HCT116 (cell line): ENCODE results near the gene CD34. TPM values are rescaled to one million over a fixed set of nuclear protein-coding genes. Genes with fewer than 3 reads are reported as not detected.

Source experiments
- ATAC-seq: fragments of 200-7000 bp; cut with Tn5 transposase; 2 replicates; pipeline ENCODE4 v1.9.1; 2020; ENCODE audit warnings: mild to moderate bottlenecking, moderate library complexity
- BruUV-seq: library from RNA; stranded (reverse); fragments of 400-500 nt; replicated peaks from 2 replicates; lab custom pipeline; 2021; lab: Mats Ljungman, UMichigan
- CTCF ChIA-PET: fragments of 300-600 bp; sonication (Branson Sonifier 250); formaldehyde crosslinking; loops from one replicate; lab custom pipeline; 2021; ENCODE audit warnings: antibody characterized with exemption; lab: Charles Lee
- POLR2A ChIA-PET: fragments of 300-600, 350-600 bp; sonication (Branson Sonifier 250); formaldehyde crosslinking; loops from one replicate; lab custom pipeline; 2021; ENCODE audit warnings: antibody characterized with exemption; lab: Charles Lee
- RAD21 ChIA-PET, 2 experiments: fragments of 300-600 bp; sonication (Branson Sonifier 250); formaldehyde crosslinking; loops; one replicate each; lab custom pipeline; 2023; ENCODE audit warnings: low total read pairs in 2 of 2; ENCODE audit not compliant: uncharacterized antibody in 2 of 2, unreplicated experiment in 2 of 2, low non-redundant PET in 1 of 2; lab: Charles Lee
- DNase-seq: peaks from one replicate; pipeline ENCODE4 v3.0.0-alpha.2; 2010; ENCODE audit warnings: low read depth, low spot score
- H2AFZ ChIP-seq: fragments of 200-600 bp; shearing (Covaris generic), sonication (generic); 2 replicates; pipeline ENCODE4 v1.6.1; 2017; ENCODE audit warnings: low read depth, mixed run types, mixed read lengths, antibody characterized with exemption, low read length; ENCODE audit not compliant: poor library complexity, severe bottlenecking
- H3K27ac ChIP-seq: 2 replicates; pipeline ENCODE4 v1.5.1; 2012; ENCODE audit warnings: low read depth, low read length
- H3K27me3 ChIP-seq: fragments of 200-600 bp; sonication (generic); 2 replicates; pipeline ENCODE4 v1.6.1; 2016; ENCODE audit warnings: mixed run types, low read length, mixed read lengths; ENCODE audit not compliant: insufficient read depth
- H3K36me3 ChIP-seq, 2 experiments: fragments of 200-500 bp in 1 of 2; fragments of 200-600 bp in 1 of 2; sonication (Bioruptor generic) in 1 of 2; sonication (generic) in 1 of 2; 2 replicates each; pipeline versions ENCODE4 v1.5.1 to v1.6.1; 2014 to 2016; ENCODE audit warnings: low read length in 2 of 2, inconsistent platforms in 1 of 2, mixed read lengths in 1 of 2, mixed run types in 1 of 2; ENCODE audit not compliant: insufficient read depth in 2 of 2, control insufficient read depth in 1 of 2
- H3K4me1 ChIP-seq, 2 experiments: fragments of 200-600 bp in 1 of 2; sonication (generic) in 1 of 2; 2 replicates each; pipeline versions ENCODE4 v1.5.1 to v1.6.1; 2012 to 2017; ENCODE audit warnings: low read length in 2 of 2, inconsistent platforms in 1 of 2, mild to moderate bottlenecking in 1 of 2, mixed read lengths in 1 of 2, mixed run types in 1 of 2, moderate library complexity in 1 of 2; ENCODE audit not compliant: insufficient read depth in 2 of 2, control insufficient read depth in 1 of 2
- H3K4me2 ChIP-seq: fragments of 200-600 bp; sonication (generic); 2 replicates; pipeline ENCODE4 v1.6.1; 2017; ENCODE audit warnings: mixed run types, low read length, mixed read lengths
- H3K4me3 ChIP-seq, 2 experiments: fragments of 200-600 bp in 1 of 2; sonication (generic) in 1 of 2; replicated peaks in 1 of 2; 2 replicates each; pipeline ENCODE4 v1.5.1; 2011 to 2016; ENCODE audit warnings: low read length in 2 of 2, control low read depth in 1 of 2, low read depth in 1 of 2, mild to moderate bottlenecking in 1 of 2, mixed read lengths in 1 of 2, mixed run types in 1 of 2
- H3K79me2 ChIP-seq: fragments of 200-600 bp; sonication (generic); 2 replicates; pipeline ENCODE4 v1.6.1; 2017; ENCODE audit warnings: mild to moderate bottlenecking, mixed run types, low read length, moderate library complexity, mixed read lengths; ENCODE audit not compliant: insufficient read depth
- H3K9ac ChIP-seq: fragments of 200-600 bp; sonication (generic); 2 replicates; pipeline ENCODE4 v1.6.1; 2016; ENCODE audit warnings: low read length, mixed read lengths
- H3K9me2 ChIP-seq: fragments of 200-600 bp; sonication (generic), shearing (Covaris generic); 2 replicates; pipeline ENCODE4 v1.6.1; 2017; ENCODE audit warnings: mixed run types, mild to moderate bottlenecking, moderate library complexity; ENCODE audit not compliant: insufficient read depth
- H3K9me3 ChIP-seq, 2 experiments: fragments of 200-500 bp in 1 of 2; fragments of 200-600 bp in 1 of 2; sonication (Bioruptor generic) in 1 of 2; sonication (generic) in 1 of 2; 2 replicates each; pipeline ENCODE4 v1.6.1; 2014 to 2017; ENCODE audit warnings: low read length in 2 of 2, mixed read lengths in 2 of 2, inconsistent platforms in 1 of 2, low read depth in 1 of 2, mild to moderate bottlenecking in 1 of 2, mixed run types in 1 of 2, moderate library complexity in 1 of 2; ENCODE audit not compliant: control insufficient read depth in 1 of 2, insufficient read depth in 1 of 2
- H4K20me1 ChIP-seq: fragments of 200-600 bp; sonication (generic), shearing (Covaris generic); 2 replicates; pipeline ENCODE4 v1.6.1; 2017; ENCODE audit warnings: mixed run types, mild to moderate bottlenecking, moderate library complexity; ENCODE audit not compliant: insufficient read depth
- CBX3 ChIP-seq: IDR thresholded peaks from 2 replicates; pipeline ENCODE4 v1.6.1; 2012; ENCODE audit warnings: low read depth
- EGR1 ChIP-seq: IDR thresholded peaks from 2 replicates; pipeline ENCODE4 v1.6.1; 2012; ENCODE audit warnings: low read depth
- ELF1 ChIP-seq: IDR thresholded peaks from 2 replicates; pipeline ENCODE4 v1.6.1; 2012; ENCODE audit warnings: low read depth, borderline replicate concordance
- EZH2 ChIP-seq: fragments of 200-600 bp; sonication (generic); IDR thresholded peaks from 2 replicates; pipeline ENCODE4 v1.6.1; 2017; ENCODE audit warnings: antibody characterized with exemption, mixed run types
- FOSL1 ChIP-seq: IDR thresholded peaks from 2 replicates; pipeline ENCODE4 v1.6.1; 2012; ENCODE audit warnings: low read depth
- JUND ChIP-seq: IDR thresholded peaks from 2 replicates; pipeline ENCODE4 v1.6.1; 2012
- POLR2A ChIP-seq: IDR thresholded peaks from 2 replicates; pipeline ENCODE4 v1.7.0; 2011; ENCODE audit warnings: borderline replicate concordance; ENCODE audit not compliant: insufficient read depth, insufficient read length; ENCODE audit errors: extremely low read depth
- POLR2AphosphoS5 ChIP-seq: IDR thresholded peaks from 2 replicates; pipeline ENCODE4 v1.6.1; 2011; ENCODE audit warnings: mild to moderate bottlenecking, low read depth, low read length, moderate library complexity
- SIN3A ChIP-seq: IDR thresholded peaks from 2 replicates; pipeline ENCODE4 v1.6.1; 2012; ENCODE audit warnings: low read depth
- SRF ChIP-seq: IDR thresholded peaks from 2 replicates; pipeline ENCODE4 v1.6.1; 2012; ENCODE audit warnings: low read depth
- ZBTB33 ChIP-seq: IDR thresholded peaks from 2 replicates; pipeline ENCODE4 v1.6.1; 2011; ENCODE audit warnings: mild to moderate bottlenecking, low read length, moderate library complexity; ENCODE audit not compliant: insufficient replicate concordance; ENCODE audit errors: extremely low read depth
- ZFX ChIP-seq: fragments of 450-650 bp; IDR thresholded peaks from 2 replicates; pipeline ENCODE4 v1.6.1; 2017
- intact Hi-C: fragments of 100-400 bp; cut with micrococcal nuclease; formaldehyde crosslinking; loops from 2 replicates; pipeline ENCODE4 v1.10.0; 2022
- total RNA-seq: library from RNA; stranded (reverse); gene quantifications from one replicate; pipeline ENCODE4 v1.2.1, GENCODE V29; 2021; ENCODE audit not compliant: unreplicated experiment
- TF ChIP-seq, protein P1 (sequence below): IDR thresholded peaks from 2 replicates; pipeline ENCODE4 v1.6.1; 2012
- TF ChIP-seq, protein P2 (sequence below), 3 experiments: fragments of 200-600 bp in 1 of 3; sonication (generic) in 1 of 3; IDR thresholded peaks in 2 of 3; conservative IDR thresholded peaks in 1 of 3; 2 replicates each; pipeline ENCODE4 v1.5.1; 2012 to 2017; ENCODE audit warnings: low read depth in 2 of 3, low read length in 2 of 3, antibody characterized with exemption in 1 of 3, borderline replicate concordance in 1 of 3, control low read depth in 1 of 3, mild to moderate bottlenecking in 1 of 3, mixed read lengths in 1 of 3, mixed run types in 1 of 3, moderate library complexity in 1 of 3; ENCODE audit not compliant: insufficient read depth in 1 of 3

CD34 gene
- total RNA-seq, 1 experiment from 2014 or later, result 0.07 TPM

DNA sequence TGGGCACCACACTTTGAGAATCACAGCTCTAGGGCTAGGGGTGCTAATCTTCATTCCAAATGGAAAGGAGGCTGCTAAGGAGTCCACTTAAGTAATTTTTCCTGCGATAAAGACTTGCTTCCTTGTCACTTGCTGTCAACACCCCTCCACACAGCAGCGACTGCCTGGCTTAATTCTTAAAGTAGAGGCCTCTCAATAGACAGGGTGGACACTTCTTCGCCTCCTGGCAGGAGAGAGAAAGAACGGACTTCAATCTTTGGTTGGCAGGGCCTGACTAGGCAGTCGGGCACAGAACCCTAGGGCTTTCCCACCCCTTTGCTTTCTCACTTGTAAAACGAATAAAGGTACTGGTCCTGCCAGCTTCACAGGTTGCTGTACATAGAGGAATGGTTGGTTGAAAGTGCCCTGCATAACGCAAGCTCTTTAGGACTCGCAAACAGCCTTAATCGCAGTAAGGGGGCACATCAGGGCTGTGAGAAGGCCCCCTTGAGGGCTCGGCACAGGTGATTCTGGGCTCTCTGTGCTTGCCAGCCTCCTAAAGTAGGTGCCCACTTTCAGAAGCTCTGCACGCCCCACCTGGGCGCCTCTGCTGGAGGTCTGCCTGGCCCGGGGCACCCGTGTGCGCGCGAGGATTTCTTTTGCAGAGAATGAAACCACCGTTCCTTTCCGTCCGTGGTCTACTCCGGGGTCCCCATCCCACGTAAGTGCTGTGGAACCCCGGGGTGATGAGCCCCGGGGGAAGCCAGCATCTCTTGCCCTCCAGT, 47.6 kb upstream of the CD34 start:
- Histone ChIP-seq H3K27ac (no peak overlapping the region), H3K9ac (no peak overlapping the region), H3K27me3 (no peaks in the 10 kb centered on the region), H3K4me3 (no peak overlapping the region), H3K4me1 (peaks cover 4 to 6% of the 10 kb centered on the region in 2 experiments; a peak in 3 of 4 replicates), H2AFZ (no peak overlapping the region), H3K9me3 (no peaks in the 10 kb centered on the region), H3K4me2 (no peak overlapping the region), H3K9me2 (no peaks in the 10 kb centered on the region), H4K20me1 (no peaks in the 10 kb centered on the region), H3K36me3 (no peaks in the 10 kb centered on the region), H3K79me2 (no peaks in the 10 kb centered on the region)
- no peak for DNase-seq
- intact Hi-C loops, result no loop called here
- no TSS peak for BruUV-seq
- ChIA-PET POLR2A (interaction anchor here (1.5 kb wide), 1 partner anchor 73 kb away, joined by 3 read pairs; no protein-coding TSS in a partner anchor), CTCF (no interaction called here), RAD21 (no interaction called here)
- TF ChIP-seq EZH2 (no peak), ELF1 (no peak), ZBTB33 (no peak), EGR1 (no peak), ZFX (no peak), POLR2AphosphoS5 (no peak), SRF (no peak), SIN3A (no peak), POLR2A (no peak), JUND (no peak), CBX3 (no peak), FOSL1 (no peak)
- TF ChIP-seq, protein P1, sequence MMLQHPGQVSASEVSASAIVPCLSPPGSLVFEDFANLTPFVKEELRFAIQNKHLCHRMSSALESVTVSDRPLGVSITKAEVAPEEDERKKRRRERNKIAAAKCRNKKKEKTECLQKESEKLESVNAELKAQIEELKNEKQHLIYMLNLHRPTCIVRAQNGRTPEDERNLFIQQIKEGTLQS, result no peak
- TF ChIP-seq, protein P2, sequence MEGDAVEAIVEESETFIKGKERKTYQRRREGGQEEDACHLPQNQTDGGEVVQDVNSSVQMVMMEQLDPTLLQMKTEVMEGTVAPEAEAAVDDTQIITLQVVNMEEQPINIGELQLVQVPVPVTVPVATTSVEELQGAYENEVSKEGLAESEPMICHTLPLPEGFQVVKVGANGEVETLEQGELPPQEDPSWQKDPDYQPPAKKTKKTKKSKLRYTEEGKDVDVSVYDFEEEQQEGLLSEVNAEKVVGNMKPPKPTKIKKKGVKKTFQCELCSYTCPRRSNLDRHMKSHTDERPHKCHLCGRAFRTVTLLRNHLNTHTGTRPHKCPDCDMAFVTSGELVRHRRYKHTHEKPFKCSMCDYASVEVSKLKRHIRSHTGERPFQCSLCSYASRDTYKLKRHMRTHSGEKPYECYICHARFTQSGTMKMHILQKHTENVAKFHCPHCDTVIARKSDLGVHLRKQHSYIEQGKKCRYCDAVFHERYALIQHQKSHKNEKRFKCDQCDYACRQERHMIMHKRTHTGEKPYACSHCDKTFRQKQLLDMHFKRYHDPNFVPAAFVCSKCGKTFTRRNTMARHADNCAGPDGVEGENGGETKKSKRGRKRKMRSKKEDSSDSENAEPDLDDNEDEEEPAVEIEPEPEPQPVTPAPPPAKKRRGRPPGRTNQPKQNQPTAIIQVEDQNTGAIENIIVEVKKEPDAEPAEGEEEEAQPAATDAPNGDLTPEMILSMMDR (IDR thresholded peaks at IDR 0.05 in 2 of 3, conservative IDR thresholded peaks at IDR 0.05 in 1 of 3; ENCODE audit: borderline replicate concordance in 1 of 3, insufficient read depth in 1 of 3, low read depth in 2 of 3, low read length in 2 of 3), result no peak
- TF ChIP-seq, all 23 proteins: peak for 0
- ATAC-seq, result no peak
